Calu3 (cell line): ENCODE measurements around the gene PALM3. TPM values are rescaled to one million over a fixed set of nuclear protein-coding genes. Genes with fewer than 3 reads are reported as not detected.

ENCODE experiments used
- BruUV-seq: library from RNA; stranded (reverse); fragments of 400-500 nt; replicated peaks from 2 replicates; lab custom pipeline; 2021; lab: Mats Ljungman, UMichigan
- CTCF ChIA-PET: fragments of 300-600 bp; sonication (Branson Sonifier 250); formaldehyde crosslinking; loops from one replicate; lab custom pipeline; 2022; ENCODE audit warnings: antibody characterized with exemption; lab: Charles Lee
- DNase-seq: peaks from one replicate; pipeline ENCODE4 v3.0.0; 2022
- H3K27ac Mint-ChIP-seq: one replicate; pipeline ENCODE4 v1.8.0; 2022; ENCODE audit warnings: mixed read lengths; ENCODE audit not compliant: unreplicated experiment
- H3K27me3 Mint-ChIP-seq: one replicate; pipeline ENCODE4 v1.8.0; 2022; ENCODE audit warnings: mixed read lengths; ENCODE audit not compliant: unreplicated experiment
- H3K36me3 Mint-ChIP-seq: one replicate; pipeline ENCODE4 v1.8.0; 2022; ENCODE audit warnings: mild to moderate bottlenecking, moderate library complexity, mixed read lengths; ENCODE audit not compliant: insufficient read depth, unreplicated experiment
- H3K4me1 Mint-ChIP-seq: one replicate; pipeline ENCODE4 v1.8.0; 2022; ENCODE audit warnings: mild to moderate bottlenecking, low read depth, mixed read lengths; ENCODE audit not compliant: unreplicated experiment
- H3K4me3 Mint-ChIP-seq: one replicate; pipeline ENCODE4 v1.8.0; 2022; ENCODE audit warnings: mild to moderate bottlenecking, low read depth, moderate library complexity, mixed read lengths; ENCODE audit not compliant: unreplicated experiment
- H3K9me3 Mint-ChIP-seq: one replicate; pipeline ENCODE4 v1.8.0; 2022; ENCODE audit warnings: low read depth, mixed read lengths; ENCODE audit not compliant: unreplicated experiment
- intact Hi-C: fragments of 100-400 bp; cut with micrococcal nuclease; formaldehyde crosslinking; loops from one replicate; pipeline ENCODE4 v1.10.0; 2022; ENCODE audit not compliant: unreplicated experiment
- total RNA-seq: library from RNA; stranded (reverse); gene quantifications from 2 replicates; pipeline ENCODE4 v1.2.3, GENCODE V29; 2022
- TF ChIP-seq, protein P1 (sequence below): fragments of 200-600 bp; IDR thresholded peaks from one replicate; pipeline ENCODE4 v1.8.0; 2022; ENCODE audit warnings: antibody characterized with exemption; ENCODE audit not compliant: unreplicated experiment

The PALM3 gene
- total RNA-seq, 1 experiment from 2014 or later: 21.4 TPM

- H3K36me3 Mint-ChIP-seq: peaks cover 34% of the 10 kb centered on the region
- TSS peak; percentile 87 for BruUV-seq
- peak overlapping the region; percentile 75 for H3K4me3 Mint-ChIP-seq
- TF ChIP-seq, protein P1, sequence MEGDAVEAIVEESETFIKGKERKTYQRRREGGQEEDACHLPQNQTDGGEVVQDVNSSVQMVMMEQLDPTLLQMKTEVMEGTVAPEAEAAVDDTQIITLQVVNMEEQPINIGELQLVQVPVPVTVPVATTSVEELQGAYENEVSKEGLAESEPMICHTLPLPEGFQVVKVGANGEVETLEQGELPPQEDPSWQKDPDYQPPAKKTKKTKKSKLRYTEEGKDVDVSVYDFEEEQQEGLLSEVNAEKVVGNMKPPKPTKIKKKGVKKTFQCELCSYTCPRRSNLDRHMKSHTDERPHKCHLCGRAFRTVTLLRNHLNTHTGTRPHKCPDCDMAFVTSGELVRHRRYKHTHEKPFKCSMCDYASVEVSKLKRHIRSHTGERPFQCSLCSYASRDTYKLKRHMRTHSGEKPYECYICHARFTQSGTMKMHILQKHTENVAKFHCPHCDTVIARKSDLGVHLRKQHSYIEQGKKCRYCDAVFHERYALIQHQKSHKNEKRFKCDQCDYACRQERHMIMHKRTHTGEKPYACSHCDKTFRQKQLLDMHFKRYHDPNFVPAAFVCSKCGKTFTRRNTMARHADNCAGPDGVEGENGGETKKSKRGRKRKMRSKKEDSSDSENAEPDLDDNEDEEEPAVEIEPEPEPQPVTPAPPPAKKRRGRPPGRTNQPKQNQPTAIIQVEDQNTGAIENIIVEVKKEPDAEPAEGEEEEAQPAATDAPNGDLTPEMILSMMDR: no peak
- CTCF ChIA-PET: interaction anchor here (1.1 kb wide), 2 partner anchors 25 to 165 kb away, joined by 3 to 4 read pairs; partner anchors contain the start of gene IL27RA
- H3K27me3 Mint-ChIP-seq: no peaks in the 10 kb centered on the region
- peak overlapping the region; percentile 98 for H3K27ac Mint-ChIP-seq
- peak; percentile 77 for DNase-seq
- no peaks in the 10 kb centered on the region for H3K9me3 Mint-ChIP-seq
- intact Hi-C loops: no loop called here
- peaks cover 12% of the 10 kb centered on the region for H3K4me1 Mint-ChIP-seq
Observed at GRCh38 chr19:14006766-14007562, 54.9 kb downstream of the PALM3 start.

DNA sequence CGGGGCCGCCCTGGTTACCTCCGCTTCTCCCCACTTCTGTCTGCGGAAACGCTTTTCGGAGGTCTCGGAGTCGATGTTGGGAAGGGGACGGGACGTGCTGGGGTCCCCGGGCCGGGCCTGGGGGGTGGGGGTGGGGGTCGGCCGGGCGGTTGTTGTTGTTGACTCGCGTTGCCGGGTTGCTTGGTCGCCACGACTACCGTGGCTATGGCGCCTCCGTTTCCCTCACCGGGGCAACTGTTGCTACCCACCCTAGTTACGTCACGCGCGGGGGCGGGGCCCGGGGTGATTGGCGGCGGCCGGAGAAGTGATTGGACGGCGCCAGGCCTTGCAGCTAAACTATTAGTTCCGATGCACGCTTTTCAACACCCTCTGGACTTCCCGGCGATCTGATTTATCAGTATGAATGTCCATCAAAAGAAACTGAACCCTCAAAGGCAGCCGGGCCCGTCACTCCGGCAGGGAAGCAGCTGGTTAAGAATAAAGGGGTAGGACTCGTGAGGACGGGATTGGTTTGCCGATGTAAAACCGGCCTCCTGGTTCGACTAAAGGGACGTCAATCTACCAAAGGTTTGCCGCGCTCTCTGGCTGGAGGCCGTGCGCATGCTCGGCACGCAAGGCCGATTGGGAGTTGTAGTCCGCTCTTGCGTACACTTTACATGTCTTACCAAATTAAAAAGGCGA, 55.7 kb downstream of the PALM3 start, which contains the start of gene RFX1:
RFX1 (minus strand) TSS at position 236 of the 681 bp plus-strand sequence. CDS start 12,477 bp downstream, outside the sequence.
- intact Hi-C loops: no loop called here
- CTCF ChIA-PET: interaction anchor here (1.1 kb wide), 2 partner anchors 25 to 165 kb away, joined by 3 to 4 read pairs; partner anchors contain the start of gene IL27RA
- H3K9me3 Mint-ChIP-seq: no peaks in the 10 kb centered on the region
- peaks cover 34% of the 10 kb centered on the region for H3K36me3 Mint-ChIP-seq
- no peaks in the 10 kb centered on the region for H3K27me3 Mint-ChIP-seq
- H3K4me1 Mint-ChIP-seq: peaks cover 12% of the 10 kb centered on the region
- peak; percentile 98 for DNase-seq
- BruUV-seq: no TSS peak
- TF ChIP-seq, protein P1: no peak
- peak within 1 kb of the TSS; percentile 75 for H3K4me3 Mint-ChIP-seq
- H3K27ac Mint-ChIP-seq: peak within 1 kb of the TSS; percentile 98

GRCh38 chr19:14005349-14006084, 56.4 kb downstream of the PALM3 start:
- Mint-ChIP-seq H3K4me3 (peak overlapping the region; percentile 75), H3K27me3 (no peaks in the 10 kb centered on the region), H3K27ac (peak overlapping the region; percentile 98), H3K9me3 (no peaks in the 10 kb centered on the region), H3K36me3 (peaks cover 34% of the 10 kb centered on the region), H3K4me1 (peaks cover 12% of the 10 kb centered on the region)
- intact Hi-C loops: no loop called here
- peak; percentile 87 for DNase-seq
- CTCF ChIA-PET: interaction anchor here (1.1 kb wide), 1 partner anchor 26 kb away, joined by 4 read pairs; the partner anchor contains the start of gene IL27RA
- TF ChIP-seq, protein P1: no peak
- no TSS peak for BruUV-seq
